OCI-LY1 (cell line): ENCODE results near the gene CCPG1.
"Not testable (repeated sequence)": the region's sequence is repeated elsewhere in the genome, so short reads cannot be mapped to it uniquely, and the experiment has no call there.

Experiments
- H2AFZ ChIP-seq: fragments of 200-600 bp; sonication (generic), shearing (Covaris generic); 2 replicates; pipeline ENCODE4 v1.6.0; 2014; ENCODE audit warnings: antibody characterized with exemption, mild to moderate bottlenecking, low read length
- H3F3A ChIP-seq: fragments of 200-600 bp; sonication (generic), shearing (Covaris generic); 2 replicates; pipeline ENCODE4 v1.6.0; 2014; ENCODE audit warnings: mild to moderate bottlenecking, antibody characterized with exemption, low read length, moderate library complexity; ENCODE audit not compliant: insufficient read depth
- H3K27ac ChIP-seq: fragments of 200-600 bp; sonication (generic); 2 replicates; pipeline ENCODE4 v1.5.1; 2014; ENCODE audit warnings: low read length, mixed run types, mild to moderate bottlenecking, low read depth; ENCODE audit not compliant: poor library complexity, severe bottlenecking
- H3K27me3 ChIP-seq: fragments of 200-600 bp; sonication (generic); 2 replicates; pipeline ENCODE4 v1.6.0; 2014; ENCODE audit warnings: antibody characterized with exemption, mild to moderate bottlenecking, low read length, moderate library complexity; ENCODE audit not compliant: insufficient read depth
- H3K36me3 ChIP-seq: fragments of 200-600 bp; sonication (generic); 2 replicates; pipeline ENCODE4 v1.6.1; 2014; ENCODE audit warnings: mild to moderate bottlenecking, antibody characterized with exemption, low read length, moderate library complexity, mixed read lengths; ENCODE audit not compliant: insufficient read depth
- H3K4me1 ChIP-seq: fragments of 200-600 bp; sonication (generic); 2 replicates; pipeline ENCODE4 v1.5.1; 2014; ENCODE audit warnings: mild to moderate bottlenecking, low read length, moderate library complexity; ENCODE audit not compliant: insufficient read depth, severe bottlenecking
- H3K4me2 ChIP-seq: fragments of 200-600 bp; sonication (generic), shearing (Covaris generic); 2 replicates; pipeline ENCODE4 v1.6.1; 2014; ENCODE audit warnings: low read length
- H3K4me3 ChIP-seq: fragments of 200-600 bp; sonication (generic); 2 replicates; pipeline ENCODE4 v1.5.1; 2014; ENCODE audit warnings: low read length, low read depth, mild to moderate bottlenecking, mixed read lengths; ENCODE audit not compliant: poor library complexity, severe bottlenecking
- H3K79me2 ChIP-seq: fragments of 200-600 bp; shearing (Covaris generic); 2 replicates; pipeline ENCODE4 v1.6.1; 2016; ENCODE audit warnings: mixed run types, low read length, mixed read lengths; ENCODE audit not compliant: insufficient read depth
- H3K9ac ChIP-seq: fragments of 200-600 bp; sonication (generic), shearing (Covaris generic); 2 replicates; pipeline ENCODE4 v1.6.1; 2014; ENCODE audit warnings: mild to moderate bottlenecking, low read length, mixed read lengths
- H3K9me2 ChIP-seq: fragments of 200-600 bp; sonication (generic), shearing (Covaris generic); 2 replicates; pipeline ENCODE4 v1.6.1; 2014; ENCODE audit warnings: low read depth, mild to moderate bottlenecking, low read length, mixed read lengths
- H3K9me3 ChIP-seq: fragments of 200-600 bp; shearing (Covaris generic); 2 replicates; pipeline ENCODE4 v1.6.1; 2014; ENCODE audit warnings: low read length, mixed read lengths
- H4K20me1 ChIP-seq: fragments of 200-600 bp; sonication (generic), shearing (Covaris generic); 2 replicates; pipeline ENCODE4 v1.6.0; 2016; ENCODE audit warnings: mild to moderate bottlenecking, low read length; ENCODE audit not compliant: insufficient read depth
- EZH2 ChIP-seq: fragments of 200-600 bp; sonication (generic), shearing (Covaris generic); IDR thresholded peaks from 2 replicates; pipeline ENCODE4 v1.8.0; 2017; ENCODE audit warnings: borderline replicate concordance, mixed run types, mild to moderate bottlenecking, antibody characterized with exemption, low read length, moderate library complexity, mixed read lengths
- TF ChIP-seq, protein P1 (sequence below): fragments of 200-600 bp; sonication (generic), shearing (Covaris generic); IDR thresholded peaks from 2 replicates; pipeline ENCODE4 v1.5.1; 2017; ENCODE audit warnings: mild to moderate bottlenecking, antibody characterized with exemption, low read length, moderate library complexity, mixed read lengths

CCPG1 gene

GRCh38 chr15:55408012-55408928 is at the start of gene CCPG1, which contains the start of gene PIERCE2:
Gene CCPG1 (minus strand): TSS chr15:55408359. CDS start chr15:55389424, 18,935 bp downstream.
Gene PIERCE2 (plus strand): TSS chr15:55408495. CDS start chr15:55408769, 274 bp downstream.
- no peak for TF ChIP-seq EZH2
- TF ChIP-seq, protein P1, sequence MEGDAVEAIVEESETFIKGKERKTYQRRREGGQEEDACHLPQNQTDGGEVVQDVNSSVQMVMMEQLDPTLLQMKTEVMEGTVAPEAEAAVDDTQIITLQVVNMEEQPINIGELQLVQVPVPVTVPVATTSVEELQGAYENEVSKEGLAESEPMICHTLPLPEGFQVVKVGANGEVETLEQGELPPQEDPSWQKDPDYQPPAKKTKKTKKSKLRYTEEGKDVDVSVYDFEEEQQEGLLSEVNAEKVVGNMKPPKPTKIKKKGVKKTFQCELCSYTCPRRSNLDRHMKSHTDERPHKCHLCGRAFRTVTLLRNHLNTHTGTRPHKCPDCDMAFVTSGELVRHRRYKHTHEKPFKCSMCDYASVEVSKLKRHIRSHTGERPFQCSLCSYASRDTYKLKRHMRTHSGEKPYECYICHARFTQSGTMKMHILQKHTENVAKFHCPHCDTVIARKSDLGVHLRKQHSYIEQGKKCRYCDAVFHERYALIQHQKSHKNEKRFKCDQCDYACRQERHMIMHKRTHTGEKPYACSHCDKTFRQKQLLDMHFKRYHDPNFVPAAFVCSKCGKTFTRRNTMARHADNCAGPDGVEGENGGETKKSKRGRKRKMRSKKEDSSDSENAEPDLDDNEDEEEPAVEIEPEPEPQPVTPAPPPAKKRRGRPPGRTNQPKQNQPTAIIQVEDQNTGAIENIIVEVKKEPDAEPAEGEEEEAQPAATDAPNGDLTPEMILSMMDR: peak; percentile 67
- Histone ChIP-seq H3F3A (no peaks in the 10 kb centered on the region), H3K36me3 (no peaks in the 10 kb centered on the region), H3K4me2 (peak within 1 kb of the TSS; percentile 72), H2AFZ (peak within 1 kb of the TSS; percentile 62; the same call in 1 of the 2 replicates), H4K20me1 (no peaks in the 10 kb centered on the region), H3K9me2 (no peaks in the 10 kb centered on the region), H3K27me3 (no peaks in the 10 kb centered on the region), H3K27ac (peak within 1 kb of the TSS; percentile 80), H3K4me1 (peaks cover 48% of the 10 kb centered on the region), H3K4me3 (peak within 1 kb of the TSS; percentile 78), H3K79me2 (peaks cover 12% of the 10 kb centered on the region), H3K9me3 (no peaks in the 10 kb centered on the region), H3K9ac (peak within 1 kb of the TSS; percentile 79)

GRCh38 chr15:55457401-55458022 is 49.4 kb upstream of the CCPG1 start:
- H3K27me3 ChIP-seq: no peaks in the 10 kb centered on the region
- H3K79me2 ChIP-seq: no peaks in the 10 kb centered on the region
- no peaks in the 10 kb centered on the region for H3K9me2 ChIP-seq
- no peak overlapping the region for H2AFZ ChIP-seq
- no peak overlapping the region for H3K4me3 ChIP-seq
- H4K20me1 ChIP-seq: no peaks in the 10 kb centered on the region
- TF ChIP-seq EZH2: no peak
- TF ChIP-seq, protein P1: no peak
- 0 out of 2 replicates have a peak, but pooled peaks cover 2% of the 10 kb centered on the region for H3K9me3 ChIP-seq
- H3K9ac ChIP-seq: no peak overlapping the region
- H3K4me2 ChIP-seq: no peak overlapping the region
- peaks cover 14% of the 10 kb centered on the region; the same call in 1 of the 2 replicates for H3K36me3 ChIP-seq
- peaks cover 6% of the 10 kb centered on the region for H3K4me1 ChIP-seq
- no peaks in the 10 kb centered on the region for H3F3A ChIP-seq
- H3K27ac ChIP-seq: no peak overlapping the region

GRCh38 chr15:55447030-55447394 is 38.9 kb upstream of the CCPG1 start:
- not testable (repeated sequence) for H3K27me3 ChIP-seq, H3K36me3 ChIP-seq, H3F3A ChIP-seq, H3K9ac ChIP-seq, H3K27ac ChIP-seq, H3K79me2 ChIP-seq, H4K20me1 ChIP-seq, H3K9me3 ChIP-seq, H3K4me3 ChIP-seq, H3K4me2 ChIP-seq, H3K9me2 ChIP-seq, H3K4me1 ChIP-seq, H2AFZ ChIP-seq

DNA sequence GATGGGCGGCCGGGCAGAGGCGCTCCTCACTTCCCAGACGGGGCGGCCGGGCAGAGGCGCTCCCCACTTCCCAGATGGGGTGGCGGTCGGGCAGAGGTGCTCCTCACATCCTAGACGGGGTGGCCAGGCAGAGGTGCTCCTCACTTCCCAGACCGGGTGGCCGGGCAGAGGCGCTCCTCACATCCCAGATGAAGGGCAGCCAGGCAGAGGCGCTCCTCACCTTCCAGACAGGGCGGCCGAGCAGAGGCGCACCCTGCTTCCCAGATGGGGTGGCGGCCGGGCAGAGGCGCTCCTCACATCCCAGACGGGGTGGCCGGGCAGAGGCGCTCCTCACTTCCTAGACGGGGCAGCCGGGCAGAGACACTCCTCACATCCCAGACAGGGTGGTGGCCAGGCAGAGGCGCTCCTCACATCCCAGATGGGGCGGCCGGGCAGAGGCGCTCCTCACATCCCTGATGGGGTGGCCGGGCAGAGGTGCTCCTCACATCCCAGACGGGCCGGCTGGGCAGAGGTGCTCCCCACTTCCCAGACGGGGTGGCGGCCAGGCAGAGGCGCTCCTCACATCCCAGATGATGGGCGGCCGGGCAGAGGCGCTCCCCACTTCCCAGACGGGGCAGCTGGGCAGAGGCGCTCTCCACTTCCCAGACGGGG is 38.3 kb upstream of the CCPG1 start:
- H3K4me2 ChIP-seq, H3K9me2 ChIP-seq, H3K4me3 ChIP-seq, H4K20me1 ChIP-seq, H2AFZ ChIP-seq, H3K27ac ChIP-seq, H3K9me3 ChIP-seq, H3K36me3 ChIP-seq, H3F3A ChIP-seq, H3K79me2 ChIP-seq, H3K9ac ChIP-seq, H3K27me3 ChIP-seq, H3K4me1 ChIP-seq: not testable (repeated sequence)

GRCh38 chr15:55445936-55446335 is 37.8 kb upstream of the CCPG1 start:
- not testable (repeated sequence) for H2AFZ ChIP-seq

More at GRCh38 chr15:55445936-55446335, 37.8 kb upstream of the CCPG1 start:
- H3K4me2 ChIP-seq, H3K4me1 ChIP-seq, H3K9me2 ChIP-seq, H3K36me3 ChIP-seq, H3K27ac ChIP-seq, H3K27me3 ChIP-seq, H3K4me3 ChIP-seq, H3K79me2 ChIP-seq, H3K9me3 ChIP-seq, H4K20me1 ChIP-seq, H3K9ac ChIP-seq, H3F3A ChIP-seq: not testable (repeated sequence)
